HG03159 (cell line): Measurements from ENCODE around the gene RRBP1.
"Not testable (repeated sequence)": the region's sequence is repeated elsewhere in the genome, so short reads cannot be mapped to it uniquely, and the experiment has no call there.

Experiments used
- ATAC-seq: cut with Tn5 transposase; IDR thresholded peaks from one replicate; pipeline ENCODE4 v1.9.1; 2021; ENCODE audit warnings: mild to moderate bottlenecking, moderate library complexity; ENCODE audit not compliant: unreplicated experiment

The RRBP1 gene

GRCh38 chr20:17708675-17709360 lies 26.8 kb upstream of the RRBP1 start:
- ATAC-seq, result no peak

GRCh38 chr20:17707951-17708350 lies 25.9 kb upstream of the RRBP1 start:
- not testable (repeated sequence) for ATAC-seq

GRCh38 chr20:17706632-17707031 lies 24.6 kb upstream of the RRBP1 start:
- ATAC-seq, result no peak

GRCh38 chr20:17705916-17706315 lies 23.9 kb upstream of the RRBP1 start:
- ATAC-seq, result no peak

GRCh38 chr20:17704589-17705317 lies 22.7 kb upstream of the RRBP1 start:
- ATAC-seq, result no peak

- no peak for ATAC-seq
These were observed 19.8 kb upstream of the RRBP1 start for GRCh38 chr20:17701826-17702225.

GRCh38 chr20:17700637-17701036 lies 18.6 kb upstream of the RRBP1 start:
- ATAC-seq, result no peak

GRCh38 chr20:17699931-17700351 lies 17.9 kb upstream of the RRBP1 start, which contains the start of gene BANF2:
Gene BANF2, plus strand, starts transcription at chr20:17699966. Its CDS starts 25,060 bp downstream, at chr20:17725026.
- no peak for ATAC-seq

- ATAC-seq, result no peak
These were observed 16.3 kb upstream of the RRBP1 start for GRCh38 chr20:17698384-17698783.

- no peak for ATAC-seq
These were observed 15.1 kb upstream of the RRBP1 start for GRCh38 chr20:17697171-17697570.

- ATAC-seq, result no peak
These were observed 14.2 kb upstream of the RRBP1 start for GRCh38 chr20:17696287-17696686.

- ATAC-seq, result no peak
These were observed 12.7 kb upstream of the RRBP1 start for GRCh38 chr20:17694767-17695166.

GRCh38 chr20:17693444-17694001 lies 11.5 kb upstream of the RRBP1 start:
- ATAC-seq, result no peak

- ATAC-seq, result no peak
These were observed 9.7 kb upstream of the RRBP1 start for GRCh38 chr20:17691758-17692157.

- no peak for ATAC-seq
These were observed 8.1 kb upstream of the RRBP1 start for GRCh38 chr20:17690144-17690543.

- no peak for ATAC-seq
These were observed 6.9 kb upstream of the RRBP1 start for GRCh38 chr20:17688965-17689364.

- ATAC-seq, result no peak
These were observed 5.8 kb upstream of the RRBP1 start for GRCh38 chr20:17687800-17688199.

- no peak for ATAC-seq
These were observed 3.1 kb upstream of the RRBP1 start for GRCh38 chr20:17685168-17685567.

- no peak for ATAC-seq
These were observed 2.2 kb upstream of the RRBP1 start for GRCh38 chr20:17684077-17684888.

- ATAC-seq, result no peak
These were observed 1.4 kb upstream of the RRBP1 start for GRCh38 chr20:17683218-17684076.
